ENCODE results near the gene MFRP.

Gene MFRP

DNA sequence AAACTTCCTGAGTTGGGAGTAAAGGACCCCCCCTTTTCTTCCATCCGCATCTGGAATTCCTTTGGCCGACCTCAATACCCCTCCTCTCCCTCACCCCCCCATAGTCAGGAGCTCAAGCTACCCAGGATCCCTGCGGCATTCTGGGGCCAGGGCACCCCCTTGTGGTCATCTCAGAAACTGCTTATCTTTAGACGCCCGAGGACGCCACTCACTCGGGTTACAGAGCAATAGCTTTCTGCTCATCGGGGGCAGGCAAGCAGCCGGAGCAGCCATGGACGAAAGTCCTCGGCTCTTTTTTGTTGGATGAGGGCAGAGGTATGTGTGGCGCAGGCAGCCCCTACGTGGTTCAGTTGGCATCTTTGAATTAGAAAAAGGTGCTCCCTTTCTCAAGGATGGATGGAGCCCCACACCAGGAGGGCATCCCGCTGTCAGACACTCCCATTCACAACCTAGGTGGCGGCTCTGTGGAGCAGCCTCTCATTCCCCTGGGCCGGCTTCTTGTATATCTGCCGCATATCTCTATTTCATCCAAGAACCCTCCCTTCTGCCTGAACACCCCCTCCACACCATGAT lies 8.1 kb downstream of the MFRP start:
- peak; percentile 91 for DNase-seq (ENCODE audit: low spot score)

DNA sequence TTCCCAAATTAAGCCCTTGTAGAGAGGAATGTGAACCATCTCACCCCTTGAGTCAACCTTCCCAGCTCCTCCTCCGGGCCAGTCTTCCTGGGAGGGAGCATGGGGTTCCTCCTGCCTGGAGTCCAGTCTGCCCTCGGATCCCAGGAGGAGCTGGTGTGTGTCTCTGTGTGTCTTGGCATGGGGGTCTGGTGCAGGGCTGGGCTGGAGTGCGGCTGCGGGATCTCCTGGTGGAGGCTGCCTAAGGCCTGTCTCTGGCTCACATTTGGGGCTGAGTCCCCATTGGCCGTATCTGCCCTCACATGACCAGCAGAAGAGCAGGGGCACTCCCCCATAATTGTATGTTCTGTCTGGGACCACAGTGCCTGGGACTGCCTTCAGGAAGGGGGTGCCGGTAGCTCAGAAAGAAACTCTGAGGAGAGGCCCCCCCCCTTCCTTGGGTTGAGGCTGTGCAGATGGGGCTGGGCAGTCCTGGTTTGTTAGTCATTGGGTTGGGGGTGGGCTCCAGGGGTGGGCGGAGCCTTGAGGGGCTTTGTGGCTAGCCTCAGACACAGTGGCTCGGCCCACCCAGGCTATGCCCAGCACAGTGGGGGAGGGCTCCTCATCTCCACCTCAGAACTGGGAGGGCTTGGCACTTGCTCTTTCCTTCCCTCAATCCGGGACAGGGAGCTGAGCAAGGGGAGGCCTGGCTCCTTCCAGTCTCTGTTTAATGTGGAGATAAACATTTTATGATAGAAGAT lies 8.8 kb downstream of the MFRP start:
- peak; percentile 60 for DNase-seq (ENCODE audit: low spot score)

DNA sequence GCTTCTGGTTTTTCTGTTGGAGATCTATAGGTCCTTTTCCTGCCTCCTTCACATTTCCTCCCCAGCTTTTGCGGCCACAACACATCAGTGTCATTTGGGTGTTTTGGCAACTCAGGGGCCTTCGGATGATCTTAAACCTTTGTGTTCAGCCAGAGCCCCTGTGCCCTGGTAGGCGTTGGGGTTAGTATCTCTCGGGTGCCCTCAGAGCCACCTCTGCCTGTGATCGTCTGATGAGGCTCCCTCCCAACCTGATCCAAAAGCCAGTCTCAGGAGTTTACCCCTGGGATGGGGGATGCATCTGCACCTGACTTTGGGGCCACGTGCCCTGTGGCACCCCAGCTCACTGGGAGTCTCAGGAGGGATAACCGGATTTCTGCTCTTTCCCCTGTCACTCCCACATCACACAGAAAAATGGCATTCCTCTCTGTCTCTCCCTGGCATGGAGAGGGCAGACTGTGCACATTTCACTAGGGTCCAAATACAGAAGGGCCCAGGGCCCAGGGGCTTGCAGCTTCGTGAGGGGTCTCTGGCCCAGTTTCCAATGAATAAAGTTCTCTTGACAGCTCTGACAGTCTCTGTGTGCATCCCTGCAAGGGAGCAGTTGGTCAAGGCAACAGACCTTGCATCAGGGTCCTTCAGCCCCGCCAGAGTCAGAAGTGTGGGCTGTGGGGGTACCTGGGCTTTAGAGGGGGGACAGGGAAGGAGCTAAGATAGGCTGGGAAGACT lies 9.6 kb downstream of the MFRP start:
- no peak for DNase-seq (ENCODE audit: low spot score)

DNA sequence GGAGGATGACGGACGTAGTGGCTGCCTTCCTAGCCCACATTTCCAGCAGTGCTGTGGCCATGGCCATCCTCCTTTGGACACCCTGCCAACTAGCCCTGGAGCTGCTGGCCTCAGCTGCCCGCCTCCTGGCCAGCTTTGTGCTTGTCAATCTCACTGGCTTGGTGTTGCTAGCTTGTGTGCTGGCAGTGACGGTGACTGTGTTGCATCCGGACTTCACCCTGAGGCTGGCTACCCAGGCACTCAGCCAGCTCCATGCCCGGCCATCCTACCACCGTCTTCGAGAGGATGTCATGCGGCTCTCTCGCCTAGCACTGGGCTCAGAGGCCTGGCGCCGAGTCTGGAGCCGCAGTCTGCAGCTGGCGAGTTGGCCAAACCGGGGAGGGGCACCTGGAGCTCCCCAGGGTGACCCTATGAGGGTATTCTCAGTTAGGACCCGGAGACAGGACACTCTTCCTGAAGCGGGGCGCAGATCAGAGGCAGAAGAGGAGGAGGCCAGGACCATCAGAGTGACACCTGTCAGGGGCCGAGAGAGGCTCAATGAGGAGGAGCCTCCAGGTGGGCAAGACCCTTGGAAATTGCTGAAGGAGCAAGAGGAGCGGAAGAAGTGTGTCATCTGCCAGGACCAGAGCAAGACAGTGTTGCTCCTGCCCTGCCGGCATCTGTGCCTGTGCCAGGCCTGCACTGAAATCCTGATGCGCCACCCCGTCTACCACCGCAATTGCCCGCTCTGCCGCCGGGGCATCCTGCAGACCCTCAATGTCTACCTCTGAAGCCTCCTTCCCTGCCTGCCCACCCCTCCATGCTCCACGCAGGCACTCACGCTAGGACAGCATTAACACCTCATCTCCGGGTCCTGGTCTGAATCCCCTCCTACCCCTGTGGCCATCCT lies 10.6 kb downstream of the MFRP start:
- no peak for DNase-seq (ENCODE audit: low spot score)

DNA sequence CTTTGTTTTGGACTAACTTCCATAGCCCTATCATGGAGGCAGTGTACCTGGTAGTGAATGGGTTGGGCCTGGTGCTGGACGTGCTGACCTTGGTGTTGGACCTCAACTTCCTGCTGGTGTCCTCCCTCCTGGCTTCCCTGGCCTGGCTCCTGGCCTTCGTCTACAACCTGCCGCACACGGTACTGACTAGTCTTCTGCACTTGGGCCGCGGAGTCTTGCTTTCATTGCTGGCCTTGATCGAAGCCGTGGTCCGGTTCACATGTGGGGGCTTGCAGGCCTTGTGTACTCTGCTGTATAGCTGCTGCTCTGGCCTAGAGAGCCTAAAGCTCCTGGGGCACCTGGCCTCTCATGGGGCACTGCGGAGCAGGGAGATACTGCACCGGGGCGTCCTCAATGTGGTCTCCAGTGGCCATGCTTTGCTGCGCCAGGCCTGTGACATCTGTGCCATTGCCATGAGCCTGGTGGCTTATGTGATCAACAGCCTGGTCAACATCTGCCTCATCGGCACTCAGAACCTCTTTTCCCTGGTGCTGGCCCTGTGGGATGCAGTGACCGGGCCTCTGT lies 11.3 kb downstream of the MFRP start:
- DNase-seq (ENCODE audit: low spot score), result no peak

DNA sequence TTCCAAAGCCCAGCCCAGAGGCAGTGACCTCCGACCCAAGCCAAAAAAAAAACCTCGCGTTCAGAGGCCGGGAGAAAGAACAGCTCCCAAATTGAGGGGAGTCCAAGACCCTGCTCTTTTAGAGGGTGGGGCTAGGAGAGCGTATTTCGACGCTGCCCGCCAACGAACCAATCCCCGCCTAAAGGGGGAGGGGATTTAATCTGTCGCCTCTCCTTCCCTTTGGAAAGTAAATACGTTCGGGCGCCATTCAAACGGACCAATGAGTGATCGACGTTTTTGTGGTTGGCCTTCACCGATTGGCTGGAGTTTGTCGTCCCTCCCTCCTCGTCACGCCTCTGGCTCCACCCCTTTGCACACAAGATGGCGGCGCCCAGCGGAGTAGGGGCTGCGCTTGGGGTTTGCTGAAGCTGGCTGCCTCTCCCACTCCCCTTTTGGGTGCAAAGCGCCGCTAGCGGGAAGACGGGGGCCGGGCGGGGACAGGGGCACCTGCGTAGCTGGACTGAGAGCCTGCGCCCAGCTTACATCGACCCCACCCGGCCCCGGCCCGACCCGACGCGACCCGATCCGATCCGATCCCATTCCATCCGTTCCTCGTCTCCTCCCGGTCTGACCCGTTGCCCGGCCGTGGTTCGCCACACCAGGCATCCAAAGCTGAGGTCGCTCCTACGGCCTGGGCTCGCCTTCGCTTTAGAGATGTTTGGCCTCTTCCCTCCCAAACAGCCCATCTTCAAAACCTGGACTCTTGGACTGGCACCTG lies 12.2 kb downstream of the MFRP start, which contains the start of gene RNF26:
Gene RNF26, plus strand, starts transcription at position 354 of the 757 bp plus-strand sequence. CDS start 596 bp downstream, outside the sequence.
- peak; percentile 99 for DNase-seq (ENCODE audit: low spot score)

DNA sequence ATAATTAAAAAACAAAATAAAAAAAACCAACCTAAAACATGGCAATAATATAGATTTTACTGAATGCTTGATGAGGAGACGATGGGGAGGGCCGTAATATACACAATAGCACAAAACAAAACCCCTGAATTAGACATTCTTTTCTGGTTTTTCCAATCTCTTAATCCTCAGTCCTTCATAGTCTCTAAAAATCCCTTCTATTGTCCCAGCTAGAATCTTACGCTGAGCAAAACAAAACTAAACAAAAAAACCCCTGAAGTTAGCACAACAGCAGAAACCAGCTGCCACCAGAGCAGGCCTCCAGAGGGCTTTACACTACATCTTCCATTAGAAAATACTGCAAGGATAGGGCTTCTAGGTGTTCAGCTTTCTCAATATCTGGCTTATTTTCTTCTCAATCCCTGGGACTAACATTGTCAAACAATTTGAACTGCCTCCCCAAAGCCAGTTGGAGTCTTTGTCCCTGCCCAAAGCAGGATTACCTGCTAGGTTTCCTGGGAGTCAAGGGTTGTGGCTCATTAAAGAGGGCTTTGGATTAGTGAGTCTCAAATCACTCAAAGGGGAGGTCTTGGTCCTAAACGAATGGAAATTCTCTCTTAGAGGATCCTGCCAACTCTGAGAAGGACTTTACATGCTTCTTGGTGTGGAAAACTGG lies 14.3 kb downstream of the MFRP start:
- DNase-seq (ENCODE audit: low spot score), result no peak

DNA sequence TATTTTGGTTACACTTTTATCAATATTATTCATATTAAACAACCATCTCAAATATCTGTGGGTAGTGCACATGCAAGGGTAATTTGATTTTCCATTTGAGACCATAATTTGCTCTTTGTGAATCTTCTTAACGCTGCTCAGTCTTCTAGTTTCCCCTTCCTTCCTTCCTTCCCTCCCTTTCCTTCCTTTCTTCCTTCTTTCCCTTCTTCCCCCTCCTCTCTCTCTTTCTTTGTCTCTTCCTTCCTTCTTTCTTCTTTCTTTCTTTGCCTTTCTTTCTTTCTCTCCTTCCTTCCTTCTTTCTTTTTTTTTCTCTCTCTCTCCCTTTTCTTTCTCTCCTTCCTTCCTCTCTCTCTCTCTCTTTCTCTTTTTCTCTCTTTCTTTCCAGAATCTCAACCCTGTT lies 16.3 kb downstream of the MFRP start:
- no peak for DNase-seq (ENCODE audit: low spot score)

DNA sequence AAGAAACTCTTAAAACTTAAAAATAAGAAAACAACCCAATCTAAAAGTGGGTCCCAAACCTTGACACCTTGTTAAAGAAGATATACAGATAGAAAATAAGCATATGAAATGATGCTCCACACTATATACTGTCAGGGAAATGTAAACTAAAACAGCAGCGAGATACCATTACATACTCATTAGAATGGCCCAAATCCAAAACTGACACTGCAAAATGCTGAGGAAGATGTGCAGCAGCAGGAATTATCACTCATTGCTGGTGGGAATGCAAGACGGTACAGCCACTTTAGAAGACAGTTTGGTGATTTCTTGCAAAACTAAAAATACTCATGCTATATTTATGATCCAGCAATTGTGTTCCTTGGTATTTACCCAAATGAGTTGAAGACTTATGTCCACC lies 17.2 kb downstream of the MFRP start:
- DNase-seq (ENCODE audit: low spot score), result no peak

DNA sequence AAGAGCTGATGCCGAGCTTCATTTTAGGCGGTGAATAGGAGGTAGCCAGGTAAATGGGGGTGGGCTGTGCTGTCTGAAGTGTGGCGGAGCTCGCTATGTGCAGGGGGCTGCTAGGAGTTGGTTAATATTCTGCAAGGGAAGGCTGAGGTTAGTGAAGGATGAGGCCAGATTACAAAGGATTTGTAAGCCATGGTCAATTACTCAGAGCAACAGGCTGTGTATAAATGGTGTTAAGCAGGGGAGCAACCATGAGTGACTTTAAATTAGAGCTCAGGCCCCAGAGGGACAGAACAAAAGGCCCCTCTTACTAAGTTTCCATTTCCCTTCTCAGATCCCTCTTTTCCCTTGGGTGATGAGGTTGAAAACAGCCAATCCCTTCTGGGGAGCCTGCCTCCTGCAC lies 22.3 kb downstream of the MFRP start:
- no peak for DNase-seq (ENCODE audit: low spot score)

DNA sequence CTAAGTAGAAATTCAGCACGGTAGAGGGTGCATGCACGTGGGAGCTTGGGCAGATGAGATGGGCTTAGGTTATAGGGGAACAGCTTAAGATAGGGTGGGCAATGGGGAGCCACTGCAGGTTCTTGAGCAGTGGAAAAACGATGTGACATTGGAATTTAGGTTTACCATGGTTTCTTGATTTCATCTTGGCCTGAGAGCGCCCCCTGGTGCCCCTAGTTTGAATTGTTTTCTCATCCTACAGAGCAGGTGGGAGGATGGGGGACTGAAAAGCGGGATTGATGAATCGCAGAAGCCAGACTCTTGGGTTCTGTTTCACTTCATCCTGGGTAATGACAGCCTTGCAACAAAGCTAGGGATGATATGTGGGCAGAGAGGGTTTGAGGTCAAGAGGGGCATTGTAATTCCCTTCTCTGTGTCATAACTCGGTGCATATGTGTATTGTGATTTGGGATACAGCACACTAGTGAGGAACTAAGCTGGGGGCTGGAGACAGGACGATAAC lies 22.9 kb downstream of the MFRP start:
- DNase-seq (ENCODE audit: low spot score), result peak; percentile 78

DNA sequence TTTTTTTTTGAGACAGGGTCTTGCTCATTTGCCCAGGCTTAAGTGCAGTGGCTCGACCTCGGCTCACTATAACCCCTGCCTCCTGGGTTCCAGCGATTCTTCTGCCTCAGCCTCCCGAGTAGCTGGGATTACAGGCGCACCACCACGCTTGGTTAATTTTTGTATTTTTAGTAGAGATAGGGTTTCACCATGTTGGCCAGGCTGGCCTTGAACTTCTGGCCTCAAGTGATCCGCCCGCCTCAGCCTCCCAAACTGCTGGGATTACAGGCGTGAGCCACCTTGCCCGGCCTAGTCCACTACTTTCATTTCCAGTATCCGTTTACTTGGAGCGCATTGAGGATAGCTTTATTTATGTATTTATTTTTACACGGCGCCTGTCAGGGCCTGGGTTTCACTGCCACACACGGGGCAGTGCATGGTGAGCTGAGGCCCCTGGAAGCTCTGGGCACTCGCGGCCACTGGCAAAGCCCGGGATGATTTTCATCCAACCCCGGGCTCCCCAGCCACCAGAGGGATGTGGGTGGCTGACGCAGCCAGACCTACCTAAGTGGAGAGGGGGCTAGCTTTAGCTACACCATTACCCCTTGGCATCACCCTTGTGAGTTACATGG lies 23.5 kb downstream of the MFRP start:
- DNase-seq (ENCODE audit: low spot score), result no peak

DNA sequence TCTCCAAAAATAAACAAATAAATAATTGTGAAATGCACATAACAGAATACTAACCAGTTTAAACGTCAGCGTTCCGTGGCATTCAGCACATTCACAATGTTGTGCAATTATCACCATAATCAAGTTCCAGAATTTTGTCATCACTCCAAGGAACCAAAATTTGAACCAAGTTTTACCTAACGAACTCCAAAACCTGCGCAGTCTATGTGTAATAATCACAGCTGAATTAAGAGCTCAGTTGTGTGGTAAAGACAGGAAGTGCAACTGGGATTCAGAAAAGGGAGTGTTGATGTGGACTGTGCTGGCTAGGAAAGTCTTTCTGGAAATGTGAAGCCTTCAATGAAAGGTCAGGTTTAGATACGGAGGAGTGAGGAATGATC lies 24.2 kb downstream of the MFRP start:
- no peak for DNase-seq (ENCODE audit: low spot score)

DNA sequence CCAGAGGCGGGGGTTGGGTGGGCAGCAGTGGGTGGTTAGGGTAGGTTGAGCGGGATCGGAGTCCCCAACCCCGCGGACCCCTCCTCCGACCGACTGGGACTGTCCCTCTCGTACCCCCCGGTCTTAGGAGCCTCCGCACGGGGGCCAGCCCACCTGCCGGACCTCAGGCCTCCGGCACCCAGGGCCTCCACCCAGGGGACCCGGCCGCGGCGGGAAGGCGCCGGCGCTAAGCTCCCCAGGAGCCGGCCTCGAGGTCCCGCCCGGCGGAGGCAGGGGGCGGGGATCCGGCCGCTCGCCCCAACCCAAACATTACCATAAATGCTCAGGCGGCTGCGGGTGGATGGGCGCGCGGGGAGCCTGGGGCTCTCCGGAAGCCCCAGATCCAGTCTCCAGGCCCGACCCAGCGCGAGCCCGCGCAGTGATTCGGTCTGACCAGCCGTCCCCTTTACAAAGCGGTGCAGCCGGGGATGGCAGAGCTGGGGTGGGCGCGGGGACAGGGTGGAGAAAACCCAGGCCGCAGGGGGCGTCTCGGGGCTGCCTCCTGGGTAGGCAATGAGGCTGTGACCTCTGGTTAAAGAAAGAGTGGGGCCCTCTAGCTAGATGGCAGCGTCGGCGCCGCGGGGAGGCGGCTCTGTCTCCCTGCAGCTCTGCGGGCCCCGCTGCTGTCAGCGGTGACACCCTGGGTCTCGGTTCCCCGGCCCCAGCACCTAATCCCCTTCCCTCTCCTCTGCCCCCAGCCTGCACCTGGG lies 25.6 kb downstream of the MFRP start:
- DNase-seq (ENCODE audit: low spot score), result peak; percentile 87

DNA sequence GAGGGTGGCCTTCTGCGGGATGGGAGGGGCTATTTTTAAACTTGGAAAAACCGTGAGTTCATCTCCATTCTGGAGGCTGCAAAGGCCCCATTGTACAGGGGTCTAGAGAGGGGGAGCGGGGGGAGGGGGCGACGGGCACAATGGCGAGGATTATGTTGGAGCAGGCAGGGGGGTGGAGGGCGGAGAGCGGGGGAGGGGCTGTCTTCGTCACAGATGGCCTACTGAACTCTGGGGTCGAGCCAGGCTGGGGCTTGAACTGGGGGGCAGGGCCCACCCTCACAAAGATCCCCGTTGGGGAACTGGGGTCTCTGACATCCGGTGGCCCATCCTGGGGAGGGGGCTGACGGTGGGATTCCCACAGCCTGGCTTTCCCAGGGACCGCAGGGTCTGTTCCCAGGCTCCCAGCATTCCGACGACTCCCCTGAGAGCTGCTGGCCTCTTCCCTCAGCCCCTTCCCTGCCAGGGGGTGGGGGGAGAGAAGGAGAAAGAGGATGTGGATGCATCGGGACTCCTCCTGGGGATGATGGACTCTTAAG lies 26.2 kb downstream of the MFRP start:
- no peak for DNase-seq (ENCODE audit: low spot score)

DNA sequence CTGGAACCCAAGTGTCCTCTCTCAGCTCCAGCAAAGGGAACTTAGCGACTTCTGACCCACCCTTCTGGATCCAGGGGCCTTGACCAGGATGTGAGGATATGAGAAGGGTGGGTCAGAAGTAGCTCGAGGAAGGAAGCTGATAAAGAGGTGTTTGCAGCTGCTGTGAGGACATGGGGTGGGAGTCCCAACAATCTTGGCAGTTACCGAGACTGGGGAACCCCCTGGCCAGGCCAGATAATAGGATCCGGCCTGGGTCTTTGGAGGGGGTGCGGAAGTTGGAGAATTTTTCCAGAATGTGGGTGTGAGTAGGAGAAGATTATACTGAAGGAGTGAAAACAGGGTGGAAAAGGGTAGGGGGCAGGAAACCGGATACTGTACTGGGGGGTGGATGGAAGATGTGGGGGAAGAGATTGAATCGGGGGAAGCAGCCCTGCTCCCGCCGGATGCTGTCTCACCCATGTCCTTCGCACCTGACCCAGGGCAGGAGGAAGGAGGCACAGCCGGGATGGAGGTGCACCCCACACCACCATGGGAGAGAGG lies 26.7 kb downstream of the MFRP start:
- DNase-seq (ENCODE audit: low spot score), result no peak

DNA sequence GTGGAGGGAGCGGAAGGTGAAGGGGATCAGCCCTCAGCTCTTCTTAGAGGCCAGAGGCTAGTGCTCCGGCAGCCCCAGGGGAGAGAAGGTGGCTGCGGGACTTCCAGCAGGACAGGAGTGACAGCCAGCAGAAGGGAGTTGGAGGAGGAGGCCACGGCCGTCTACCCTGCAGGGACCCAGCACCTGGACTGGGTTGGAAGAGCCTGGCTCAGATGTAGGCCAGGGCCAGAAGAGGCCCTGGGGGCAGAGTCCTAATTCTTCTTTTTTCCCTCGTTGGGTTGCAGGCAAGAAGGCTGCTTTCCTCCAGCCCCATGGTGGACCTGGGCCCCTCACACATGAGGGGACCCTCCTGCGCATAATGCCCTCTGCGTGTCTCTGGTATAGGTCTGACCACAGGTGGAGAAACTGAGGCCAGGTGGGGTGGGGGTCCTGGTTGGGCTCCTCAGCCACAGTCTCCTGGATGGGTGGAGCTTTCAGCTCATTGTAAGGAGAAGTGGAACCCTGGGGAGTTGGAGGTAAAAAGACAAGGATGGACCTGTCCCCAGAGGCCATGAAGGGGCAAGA lies 27.3 kb downstream of the MFRP start:
- DNase-seq (ENCODE audit: low spot score), result no peak
